M059J (cell line): ENCODE results near the gene BABAM2. TPM values are rescaled to one million over a fixed set of nuclear protein-coding genes. Genes with fewer than 3 reads are reported as not detected.

Experiments
- DNase-seq: peaks from one replicate; pipeline ENCODE4 v3.0.0-alpha.2; 2012; ENCODE audit warnings: low read depth
- total RNA-seq: library from RNA; depleted of rRNA; stranded (reverse); fragments of >200 nt; shearing (Covaris generic); gene quantifications from 2 replicates; pipeline ENCODE4 v1.2.3, GENCODE V29; 2014

BABAM2 gene
- total RNA-seq, 1 experiment from 2014 or later = 41.8 TPM

DNA sequence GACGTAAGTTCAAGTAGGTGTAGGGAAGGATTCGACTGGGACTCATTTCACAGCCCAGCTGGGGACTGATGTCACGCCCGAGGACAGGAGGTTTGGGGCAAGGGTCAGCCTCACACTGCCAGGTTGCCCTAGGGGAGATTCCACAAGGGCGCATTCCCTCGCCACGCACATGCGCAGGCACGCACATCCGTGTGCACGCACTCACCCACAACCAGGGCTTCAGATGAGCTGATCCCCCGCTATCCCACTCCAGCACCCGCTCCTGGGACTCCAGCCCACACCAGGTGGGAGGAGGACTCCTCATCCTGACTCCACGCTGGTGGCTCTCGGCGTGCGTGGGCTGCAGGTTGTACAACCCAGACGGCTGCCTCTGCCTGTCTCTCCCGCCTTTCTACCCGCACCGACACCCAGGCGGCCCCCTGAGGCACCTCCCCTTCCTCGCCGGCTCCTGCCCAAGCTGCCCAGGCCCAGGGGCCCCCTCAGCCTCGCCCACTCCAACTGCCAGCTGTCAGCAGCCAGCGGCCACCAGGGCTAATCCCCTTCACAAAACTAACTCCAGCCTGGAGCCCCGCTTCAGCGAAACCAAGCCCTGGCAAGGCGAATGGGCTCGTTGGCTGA, 454.3 kb downstream of the BABAM2 start:
- no peak for DNase-seq

DNA sequence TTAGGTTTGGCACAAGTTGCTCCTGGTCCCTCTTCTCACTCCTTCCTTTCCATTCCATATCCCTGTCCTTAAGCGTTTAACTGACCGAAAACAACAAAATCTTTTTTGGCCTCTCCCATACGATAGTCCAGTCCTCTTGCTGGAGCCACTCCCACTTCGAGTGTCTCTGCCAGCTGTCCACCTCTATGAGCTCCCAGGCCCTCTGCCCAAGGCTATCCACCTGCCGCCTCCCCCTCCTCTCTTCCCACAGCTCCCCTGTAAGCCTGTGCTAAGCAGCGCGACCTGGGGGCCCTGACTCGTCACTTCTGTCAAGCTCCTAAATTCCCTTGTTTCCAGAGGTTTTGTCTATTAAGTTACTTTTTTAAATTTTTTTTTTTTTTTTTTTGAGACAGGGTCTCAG, 455.1 kb downstream of the BABAM2 start:
- DNase-seq = no peak

DNA sequence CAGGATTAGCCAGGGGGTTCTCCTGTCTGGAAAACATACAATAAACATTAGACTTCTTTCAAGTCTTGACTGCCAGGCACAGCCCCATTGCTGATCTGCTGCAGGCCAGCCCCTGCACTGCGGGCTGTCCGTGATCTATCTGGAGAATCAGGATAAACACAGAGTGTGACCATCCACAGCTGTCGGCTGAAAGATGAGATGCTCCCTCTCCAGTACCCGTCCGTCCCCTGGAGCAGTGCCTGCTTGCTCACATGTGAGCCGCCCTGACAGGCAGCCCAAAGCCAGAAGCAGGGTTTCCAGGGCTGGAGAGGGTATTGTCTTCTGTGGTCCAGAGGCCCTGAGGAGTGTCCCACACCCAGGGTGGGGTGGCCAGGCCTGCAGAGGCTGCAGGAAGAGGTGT, 456.1 kb downstream of the BABAM2 start:
- no peak for DNase-seq

DNA sequence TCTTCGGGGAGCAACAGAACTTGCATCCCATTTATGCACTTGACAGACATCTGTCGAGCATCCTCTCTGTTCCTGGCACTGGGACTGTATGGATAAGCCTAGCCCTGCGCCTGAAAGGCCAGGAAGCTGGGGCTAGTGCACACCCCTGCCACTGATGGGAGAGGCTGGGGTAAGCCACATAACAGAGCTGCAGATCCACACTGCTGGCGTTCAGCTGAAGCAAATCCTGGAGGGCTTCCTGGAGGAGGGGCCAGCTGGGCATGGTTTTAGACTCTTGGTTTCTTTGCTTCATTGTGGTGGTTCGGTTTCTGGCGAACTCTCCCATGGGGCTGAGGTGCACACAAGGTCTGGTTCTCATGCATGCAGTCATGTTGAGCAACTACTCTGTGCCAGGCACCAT, 456.7 kb downstream of the BABAM2 start:
- DNase-seq = no peak

DNA sequence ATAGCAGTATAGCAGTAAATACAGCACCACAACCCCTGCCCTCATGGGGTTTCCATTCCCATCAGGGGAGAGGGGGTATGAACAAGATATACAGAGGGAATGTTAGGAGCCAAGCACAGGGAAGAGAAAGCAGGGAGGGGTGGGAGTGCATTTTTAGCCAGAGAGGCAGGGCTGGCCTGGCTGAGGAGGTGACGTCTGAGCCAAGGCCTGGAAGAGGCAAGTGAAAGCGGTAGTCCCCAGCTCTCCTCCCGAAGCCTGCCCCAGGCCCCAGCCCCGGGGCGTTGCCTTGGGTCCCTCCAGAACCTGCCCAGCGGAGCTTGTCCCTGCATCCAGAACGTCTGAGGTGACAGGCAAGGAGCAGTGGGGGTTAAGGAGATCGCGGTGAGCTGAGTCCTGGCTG, 457.1 kb downstream of the BABAM2 start:
- DNase-seq = no peak

DNA sequence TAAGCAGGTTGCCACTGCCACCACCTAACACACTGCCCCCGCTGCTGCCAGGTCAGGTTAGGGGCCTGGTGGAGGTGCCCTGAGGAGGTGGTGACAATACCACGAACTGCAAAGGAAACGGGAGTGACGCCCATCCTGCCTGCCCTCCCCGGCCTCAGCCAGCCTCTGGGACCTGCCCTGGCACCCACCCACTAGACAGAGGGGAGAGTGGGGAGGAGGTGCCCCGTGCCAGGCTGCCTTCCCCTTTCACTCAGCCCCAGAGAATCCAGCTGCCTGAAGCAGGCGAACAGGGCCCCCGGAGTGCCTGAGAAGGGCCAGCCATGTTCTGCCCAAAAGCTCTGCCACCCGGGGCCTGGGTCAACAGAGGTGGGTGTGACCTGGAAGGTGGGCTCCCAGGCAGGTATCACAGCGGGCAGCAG, 457.6 kb downstream of the BABAM2 start:
- DNase-seq = no peak

DNA sequence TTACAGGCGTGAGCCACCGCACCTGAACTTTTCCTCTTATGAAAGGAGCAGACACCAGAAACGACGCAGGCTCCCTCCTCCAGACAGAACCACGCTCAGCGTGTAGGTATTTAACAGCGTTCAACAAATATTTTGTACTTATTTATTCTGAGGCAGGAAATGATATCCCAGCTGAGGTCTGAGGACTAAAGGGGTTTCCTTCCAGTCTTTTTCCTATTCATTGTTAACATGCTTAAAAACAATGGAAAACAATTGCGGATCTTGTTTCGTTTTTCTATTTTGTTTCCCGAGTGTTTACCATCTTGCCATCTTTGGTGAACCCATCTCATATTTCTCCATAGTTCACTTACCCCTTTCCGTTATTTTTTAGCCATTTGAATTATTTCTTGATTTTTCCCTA, 458.4 kb downstream of the BABAM2 start:
- no peak for DNase-seq

DNA sequence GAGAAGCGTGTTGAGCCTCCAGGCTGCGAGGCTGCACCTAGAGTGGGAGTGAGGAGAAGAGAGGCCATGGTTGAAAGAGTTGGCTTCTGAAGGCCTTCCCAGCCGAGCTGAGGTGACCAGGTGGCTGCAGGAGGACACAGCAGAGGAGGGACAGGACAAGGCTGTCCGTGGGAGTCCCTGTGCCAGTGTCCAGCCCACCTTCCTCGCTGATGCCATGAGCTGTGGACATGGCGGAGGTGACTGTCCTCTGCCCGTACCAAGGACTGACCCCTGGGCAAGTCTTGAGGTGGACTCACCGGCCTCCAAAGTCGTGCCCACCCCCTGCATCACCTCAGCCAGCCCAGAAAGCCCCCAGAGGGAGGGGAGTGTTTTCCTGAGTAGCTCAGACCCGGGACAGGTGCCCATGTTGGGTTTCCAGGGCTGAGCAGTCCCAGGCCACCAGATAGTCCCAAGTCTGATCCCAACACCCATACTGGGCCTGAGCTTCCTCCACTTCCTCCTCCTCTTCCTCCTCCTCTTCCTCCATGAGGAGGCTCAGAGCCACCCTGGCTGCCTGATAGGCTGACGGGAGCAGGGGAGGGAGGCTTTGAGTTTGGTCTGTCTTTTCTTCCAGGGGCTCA, 459.1 kb downstream of the BABAM2 start:
- DNase-seq = no peak

DNA sequence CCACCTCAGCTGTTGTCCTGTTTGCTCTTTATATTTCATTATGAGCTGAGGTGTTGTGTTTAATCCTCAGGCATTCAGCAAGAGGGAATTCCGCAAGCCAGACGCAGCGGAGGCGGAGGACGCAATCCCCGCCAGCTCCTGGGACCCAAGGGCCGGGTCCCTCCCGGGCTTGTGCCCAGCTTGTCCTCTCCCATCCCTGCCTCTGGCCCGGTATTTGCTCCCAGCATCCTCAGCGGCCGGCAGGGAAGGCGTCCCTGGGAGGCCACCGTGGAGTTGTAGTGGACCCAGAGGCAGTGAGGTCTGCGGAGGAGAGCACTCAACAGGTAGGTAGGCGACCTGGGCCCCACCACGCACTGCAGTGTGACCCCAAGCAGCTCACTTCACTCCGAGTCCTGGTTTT, 459.7 kb downstream of the BABAM2 start:
- no peak for DNase-seq

DNA sequence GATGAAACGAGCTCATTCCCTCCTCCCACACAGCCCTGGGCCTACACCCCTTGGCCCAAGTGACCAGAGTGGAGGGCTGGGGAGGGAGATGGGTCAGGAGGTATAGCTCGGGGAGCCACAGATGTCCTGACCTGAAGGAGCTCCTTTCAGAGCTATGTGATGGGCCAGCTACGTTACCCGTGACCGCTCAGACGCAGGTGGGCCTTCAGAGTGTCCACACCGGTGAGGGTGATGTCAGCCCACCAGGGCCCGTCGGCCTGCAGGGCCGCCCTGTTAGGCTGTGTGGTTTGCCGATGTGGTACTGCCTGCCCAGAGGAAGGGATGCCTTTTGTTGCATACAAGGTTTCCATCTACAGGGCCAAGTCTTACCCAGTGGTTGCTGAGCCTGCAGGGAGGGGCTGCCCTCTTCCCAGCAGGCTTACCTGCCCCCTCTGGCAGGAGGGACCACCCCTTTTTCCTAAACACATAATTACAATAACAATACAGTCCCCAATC, 460.3 kb downstream of the BABAM2 start:
- no peak for DNase-seq

DNA sequence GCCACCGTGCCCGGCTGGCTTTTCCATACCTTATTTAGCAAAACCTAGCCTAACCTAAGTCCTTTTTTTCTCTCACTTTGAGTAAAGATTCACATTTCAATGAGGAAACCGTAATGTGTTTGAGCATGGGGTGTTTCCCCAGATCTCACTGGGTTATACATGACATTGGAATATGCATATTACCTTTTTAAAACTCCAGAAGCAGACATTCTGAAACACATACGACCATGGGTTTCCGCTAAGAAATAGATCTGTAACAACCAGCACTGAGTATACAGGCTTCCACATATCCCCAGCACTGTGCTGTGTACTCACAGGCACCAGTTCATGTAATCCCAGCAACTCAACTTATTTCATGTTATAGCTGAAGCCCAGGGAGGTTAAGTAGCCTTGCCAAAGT, 461.1 kb downstream of the BABAM2 start:
- DNase-seq = no peak

DNA sequence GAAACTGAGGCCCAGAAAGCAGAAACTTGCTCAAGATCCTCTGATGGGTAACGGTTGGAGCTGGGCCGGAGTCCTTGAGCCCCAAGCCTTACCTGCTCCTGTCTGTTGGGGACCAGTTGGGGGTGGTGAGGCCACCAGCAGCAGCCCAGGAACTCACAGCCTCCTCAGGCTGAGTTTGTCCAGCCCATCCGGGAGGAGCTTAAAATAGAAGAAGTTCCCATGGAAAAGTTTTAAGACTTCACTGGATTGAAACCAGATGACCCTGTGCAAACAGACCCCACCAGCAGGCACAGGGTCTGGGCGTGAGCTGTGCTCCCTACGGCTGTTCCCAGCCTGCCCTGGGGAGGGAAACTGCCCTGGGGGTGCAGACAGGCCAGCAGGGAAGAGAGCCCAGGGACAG, 461.6 kb downstream of the BABAM2 start:
- DNase-seq = no peak

DNA sequence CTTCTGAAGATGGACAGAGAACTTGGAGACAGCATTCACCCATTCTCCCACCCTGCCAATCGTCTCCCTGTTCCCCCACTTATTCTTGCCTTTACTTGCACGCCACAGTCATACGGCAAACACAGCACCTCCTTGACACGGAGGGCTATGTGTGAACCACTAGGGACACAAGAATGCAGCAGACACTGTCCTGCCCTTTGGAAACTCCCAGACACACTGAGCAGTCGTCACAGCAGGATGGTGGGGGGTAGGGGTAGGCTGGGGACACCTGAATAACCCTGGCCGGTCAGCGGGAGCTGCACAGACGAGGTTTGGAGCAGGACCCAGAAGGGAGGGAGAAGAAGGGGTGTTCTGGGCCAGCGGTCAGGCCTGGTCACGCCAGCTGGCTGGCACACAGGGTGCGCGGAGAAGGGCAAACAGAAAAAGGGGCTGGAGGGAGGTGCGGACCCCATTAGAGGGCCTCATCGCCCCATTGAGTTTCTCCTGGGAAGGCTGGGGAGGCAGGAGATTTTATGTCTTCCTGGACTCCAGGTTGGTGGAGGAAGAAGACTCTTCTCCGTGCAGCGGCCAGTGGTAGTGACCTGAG, 462.2 kb downstream of the BABAM2 start:
- DNase-seq = no peak

DNA sequence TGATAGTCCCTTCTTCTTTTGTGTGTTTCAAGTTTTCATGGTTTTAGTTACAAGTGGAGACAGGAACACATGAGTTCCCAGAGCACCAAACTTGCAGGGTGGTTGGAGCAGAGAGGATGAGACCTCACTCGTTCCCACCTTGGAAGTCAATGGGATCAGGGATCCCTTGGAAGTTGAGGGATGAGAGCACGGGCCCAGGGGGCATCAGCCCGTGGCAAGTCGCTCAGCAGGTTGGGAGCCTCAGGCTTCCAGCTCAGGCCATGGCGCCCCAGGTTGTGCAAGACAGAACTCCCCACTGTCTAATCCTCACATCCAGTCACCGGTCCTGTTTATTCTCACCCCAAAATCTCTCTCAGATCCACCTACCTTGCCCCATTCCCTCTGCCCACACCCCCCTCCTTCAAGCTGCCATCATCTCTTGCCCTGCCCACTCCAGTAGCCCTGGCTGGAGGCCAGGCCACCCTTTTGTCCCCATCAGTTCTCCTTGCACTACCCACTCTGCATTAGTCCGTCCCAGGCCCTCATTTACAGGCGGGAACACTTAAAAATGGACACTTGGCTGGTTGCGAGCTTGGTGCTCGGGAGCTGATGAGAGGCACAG, 464.5 kb downstream of the BABAM2 start:
- no peak for DNase-seq

DNA sequence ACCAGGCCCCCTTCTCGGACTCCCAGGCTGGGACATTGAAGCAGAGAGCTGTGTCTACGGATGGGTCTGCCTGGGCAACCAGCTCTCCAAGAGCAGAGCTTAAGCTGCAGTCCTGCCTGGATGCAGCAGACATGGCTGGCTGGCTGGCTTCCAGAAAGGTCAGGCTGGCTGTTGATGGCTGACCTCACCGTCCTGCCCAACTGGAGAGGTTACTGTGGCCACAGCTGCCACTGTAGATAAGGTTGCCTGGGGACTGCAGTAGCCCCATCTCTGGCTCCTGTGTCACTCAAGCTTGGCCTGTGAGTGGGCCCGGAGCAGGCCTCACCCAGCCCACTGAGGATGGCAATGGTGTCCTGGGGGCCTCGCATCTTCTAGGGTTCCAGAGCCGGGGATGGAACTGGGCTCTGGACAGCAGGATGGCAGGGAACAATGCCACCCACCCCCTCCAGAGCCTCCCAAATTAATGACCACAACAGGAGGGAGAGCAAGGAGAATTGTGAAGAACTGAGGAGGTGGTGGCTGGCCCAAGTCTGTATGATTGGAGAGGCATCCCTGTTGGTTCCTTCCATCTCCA, 465.1 kb downstream of the BABAM2 start:
- peak; percentile 70 for DNase-seq

DNA sequence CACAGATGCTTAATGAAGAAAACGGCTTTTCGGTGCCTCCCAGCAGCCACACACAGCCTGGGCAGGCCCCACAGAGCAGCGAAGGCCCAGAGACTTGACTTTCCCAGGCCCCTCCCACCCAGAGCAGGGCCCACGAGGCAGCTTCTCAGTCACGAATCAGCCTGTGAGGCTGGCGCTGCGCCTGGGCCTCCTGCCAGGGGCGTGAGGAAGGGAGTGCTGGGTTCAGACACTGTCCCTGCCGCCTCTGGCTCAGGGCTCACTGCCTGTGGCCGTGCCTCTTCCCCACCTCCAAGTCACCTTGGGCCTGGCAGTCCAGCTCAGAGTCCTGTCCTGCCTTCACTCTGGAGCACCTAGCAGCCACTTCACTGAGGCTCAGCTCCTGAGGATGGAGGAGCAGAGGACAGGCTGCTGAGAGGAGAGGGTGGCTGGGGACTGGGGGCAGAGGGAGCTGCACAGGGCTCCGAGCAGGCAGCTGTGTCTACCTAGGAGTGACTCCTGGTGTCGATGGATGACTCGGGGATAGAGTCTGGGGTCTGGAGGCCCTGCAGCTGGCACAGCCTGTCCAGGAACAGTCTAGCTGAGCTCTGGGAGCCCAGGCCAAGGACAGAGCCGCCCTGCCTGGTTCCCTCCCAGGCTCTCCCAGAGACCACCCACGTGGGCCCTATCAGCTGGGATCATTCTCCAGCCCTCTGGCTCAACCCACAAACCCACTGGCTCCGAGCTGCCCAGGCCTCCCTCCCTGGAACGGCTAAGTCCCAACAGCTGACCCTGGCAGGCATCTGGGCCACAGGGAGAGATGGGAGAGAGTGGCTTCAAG, 465.8 kb downstream of the BABAM2 start:
- DNase-seq = peak; percentile 94

DNA sequence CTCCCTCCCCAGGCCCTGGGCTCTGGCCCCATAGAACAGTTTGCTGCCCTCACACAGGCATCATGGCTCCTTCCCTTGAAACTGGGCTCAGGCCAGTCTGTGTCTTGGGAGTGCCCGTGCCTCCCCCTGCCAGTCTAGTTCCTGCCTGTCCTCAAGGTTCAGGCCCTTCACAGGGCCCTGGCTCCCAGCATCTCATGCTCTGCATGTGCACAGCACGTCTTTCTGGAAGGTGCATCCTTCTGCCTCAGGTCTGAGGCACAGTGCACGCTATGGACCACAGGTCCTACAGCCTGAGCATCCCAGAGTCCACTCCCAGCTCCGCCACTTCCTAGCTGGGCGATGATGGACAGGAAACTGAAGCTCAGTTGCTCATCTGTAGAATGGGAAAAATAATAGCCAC, 466.5 kb downstream of the BABAM2 start:
- peak; percentile 26 for DNase-seq

DNA sequence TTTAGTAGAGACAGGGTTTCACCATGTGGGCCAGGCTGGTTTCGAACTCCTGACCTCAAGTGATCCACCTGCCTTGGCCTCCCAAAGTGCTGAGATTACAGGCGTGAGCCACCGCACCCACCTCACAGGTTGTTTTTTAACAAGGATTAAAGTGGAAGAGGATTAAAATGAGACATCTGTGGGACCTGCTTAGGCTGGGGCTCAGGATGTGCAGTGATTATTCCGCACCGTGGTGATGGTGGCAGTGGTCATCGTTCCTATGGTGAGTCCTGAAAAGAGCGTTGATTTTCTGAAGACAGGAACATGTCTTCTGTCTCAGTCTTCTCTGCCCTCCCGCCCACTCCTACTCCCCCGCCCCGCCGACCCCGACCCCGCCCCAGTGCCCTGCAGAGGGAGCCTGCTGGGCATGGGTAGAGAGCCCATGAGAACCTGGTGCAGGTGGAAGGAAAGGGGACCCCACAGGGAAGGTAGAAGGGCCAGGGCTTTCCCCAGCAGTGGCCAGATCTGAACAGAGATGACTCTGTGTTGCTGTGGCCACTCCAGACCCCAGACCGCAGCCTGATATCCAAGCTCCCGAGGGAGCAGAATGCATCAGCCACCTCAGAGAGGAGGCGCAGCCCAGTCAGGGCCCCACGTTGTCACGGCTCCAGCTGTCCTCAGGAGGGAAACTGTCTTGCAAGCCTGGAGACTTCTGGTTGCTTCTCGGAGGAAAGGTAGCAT, 467.6 kb downstream of the BABAM2 start:
- no peak for DNase-seq

DNA sequence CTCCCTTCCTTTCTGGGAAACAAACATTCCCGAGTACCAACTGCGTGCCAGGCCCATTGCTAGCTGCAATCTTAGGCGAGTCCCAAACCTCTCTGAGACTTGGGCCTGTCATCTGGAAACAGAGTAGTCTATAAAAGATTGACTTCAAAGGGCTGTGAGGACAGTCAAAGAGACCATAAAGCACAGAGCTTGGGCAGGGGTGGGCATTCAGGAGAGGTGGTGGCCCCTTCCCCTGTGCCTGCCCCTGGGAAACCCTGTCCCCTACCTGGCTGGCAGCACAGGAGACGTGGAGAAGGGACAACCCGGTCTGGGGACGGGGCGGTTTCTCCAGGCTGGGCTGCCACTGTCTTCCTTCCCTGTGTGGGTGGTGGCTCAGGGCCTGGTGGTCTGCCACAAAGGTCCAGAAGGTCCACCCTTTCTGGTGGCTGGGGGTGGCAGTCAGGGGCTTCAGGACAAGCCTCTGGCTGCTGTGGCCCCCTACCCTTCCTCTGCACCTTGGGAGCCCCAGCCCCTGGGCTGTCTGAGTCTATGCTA, 468.2 kb downstream of the BABAM2 start:
- DNase-seq = no peak

DNA sequence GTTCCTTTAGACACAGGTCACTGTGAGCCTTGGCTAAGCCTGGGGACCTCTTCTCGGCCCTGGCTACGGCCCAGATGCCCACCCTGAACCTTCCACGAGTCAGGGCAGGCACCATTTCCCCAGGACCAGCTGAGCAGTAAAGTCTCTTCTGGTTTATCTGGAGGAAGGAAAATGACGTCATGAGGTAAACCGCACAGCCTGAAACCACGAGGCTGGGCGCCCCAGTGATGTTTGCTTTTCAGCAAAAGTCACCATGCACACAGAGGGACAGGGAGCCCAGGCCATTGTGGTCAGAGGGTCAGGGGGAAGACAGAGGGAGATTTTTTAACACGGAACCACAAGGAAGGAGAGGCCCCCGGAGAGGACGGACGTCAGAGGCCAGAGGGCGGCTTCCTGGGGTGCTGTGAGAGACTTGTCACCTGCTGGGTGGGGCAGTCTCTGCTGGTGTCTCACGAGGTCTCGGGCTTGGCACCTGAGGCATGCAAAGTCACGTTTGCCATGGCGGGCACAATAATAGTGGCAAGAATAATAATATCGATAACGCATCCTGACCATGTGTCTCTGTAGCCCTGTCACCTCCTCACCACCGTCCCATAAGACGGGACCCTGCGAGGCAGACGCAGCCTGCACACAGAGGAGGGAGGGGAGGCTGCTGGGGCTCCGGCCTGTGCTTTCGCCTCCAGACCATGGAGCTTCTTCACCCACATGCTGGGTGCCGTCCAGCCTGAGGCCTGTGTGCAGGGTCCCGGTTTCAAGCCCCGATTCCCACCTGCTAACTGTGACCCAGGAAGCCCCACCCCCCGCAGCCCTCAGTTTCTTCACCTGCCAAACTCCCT, 468.9 kb downstream of the BABAM2 start:
- peak; percentile 91 for DNase-seq
